Measurements from ENCODE around the gene TEAD1. TPM values are rescaled to one million over a fixed set of nuclear protein-coding genes. Genes with fewer than 3 reads are reported as not detected.
A peak's percentile ranks its signal among the peaks of the same experiment; 100 is the strongest.

TEAD1 gene
- polyA plus RNA-seq, 1 experiment: 113 TPM

DNA sequence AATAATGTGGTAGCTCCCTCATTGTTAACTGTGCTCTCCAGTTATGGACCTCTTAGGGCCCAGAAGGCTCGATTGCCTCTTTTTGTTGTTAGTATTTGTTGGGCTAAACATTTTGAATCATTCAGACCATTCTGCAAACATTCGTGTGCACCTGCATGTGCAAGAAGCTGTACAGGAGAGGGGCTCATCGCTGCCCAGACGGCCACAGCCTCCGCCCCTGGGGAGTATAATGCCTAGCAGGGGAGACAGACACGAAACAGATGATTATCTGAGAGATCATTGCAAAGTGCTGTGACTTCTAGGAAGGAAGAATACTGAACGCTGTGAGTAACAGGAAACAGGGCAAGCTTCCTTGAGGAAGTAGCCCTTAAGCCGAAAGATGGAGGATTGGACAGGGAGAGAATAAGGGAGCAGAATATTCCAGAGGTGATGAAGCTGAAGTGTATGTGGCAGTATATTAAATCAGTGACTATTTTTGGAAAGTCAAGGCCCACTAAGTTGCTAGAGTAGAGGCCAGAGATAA lies 211.6 kb downstream of the TEAD1 start:
- no peaks in the 10 kb centered on the region; the same call in 1 of the 2 replicates for H3K9me3 ChIP-seq (ENCODE audit: control insufficient read depth, insufficient read depth, low read length)
- CTCF ChIA-PET: interaction anchor here (1.0 to 1.1 kb wide), 2 partner anchors 555 to 597 kb away, joined by 3 to 4 read pairs; no protein-coding TSS in a partner anchor
- TF ChIP-seq, protein P1, sequence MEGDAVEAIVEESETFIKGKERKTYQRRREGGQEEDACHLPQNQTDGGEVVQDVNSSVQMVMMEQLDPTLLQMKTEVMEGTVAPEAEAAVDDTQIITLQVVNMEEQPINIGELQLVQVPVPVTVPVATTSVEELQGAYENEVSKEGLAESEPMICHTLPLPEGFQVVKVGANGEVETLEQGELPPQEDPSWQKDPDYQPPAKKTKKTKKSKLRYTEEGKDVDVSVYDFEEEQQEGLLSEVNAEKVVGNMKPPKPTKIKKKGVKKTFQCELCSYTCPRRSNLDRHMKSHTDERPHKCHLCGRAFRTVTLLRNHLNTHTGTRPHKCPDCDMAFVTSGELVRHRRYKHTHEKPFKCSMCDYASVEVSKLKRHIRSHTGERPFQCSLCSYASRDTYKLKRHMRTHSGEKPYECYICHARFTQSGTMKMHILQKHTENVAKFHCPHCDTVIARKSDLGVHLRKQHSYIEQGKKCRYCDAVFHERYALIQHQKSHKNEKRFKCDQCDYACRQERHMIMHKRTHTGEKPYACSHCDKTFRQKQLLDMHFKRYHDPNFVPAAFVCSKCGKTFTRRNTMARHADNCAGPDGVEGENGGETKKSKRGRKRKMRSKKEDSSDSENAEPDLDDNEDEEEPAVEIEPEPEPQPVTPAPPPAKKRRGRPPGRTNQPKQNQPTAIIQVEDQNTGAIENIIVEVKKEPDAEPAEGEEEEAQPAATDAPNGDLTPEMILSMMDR (IDR thresholded peaks at IDR 0.05; ENCODE audit: low read depth, low read length): no peak
- POLR2A ChIA-PET: interaction anchor here (0.7 kb wide), 1 partner anchor 198 kb away, joined by 9 read pairs; no protein-coding TSS in a partner anchor
- no peak overlapping the region for H3K4me3 ChIP-seq (ENCODE audit: low read depth, low read length)
- H3K27me3 ChIP-seq (ENCODE audit: control insufficient read depth, insufficient read depth, low read length): no peaks in the 10 kb centered on the region
- H3K27ac ChIP-seq (ENCODE audit: low read depth, low read length): no peak overlapping the region
- no peak for DNase-seq (ENCODE audit: low read depth, low spot score)

DNA sequence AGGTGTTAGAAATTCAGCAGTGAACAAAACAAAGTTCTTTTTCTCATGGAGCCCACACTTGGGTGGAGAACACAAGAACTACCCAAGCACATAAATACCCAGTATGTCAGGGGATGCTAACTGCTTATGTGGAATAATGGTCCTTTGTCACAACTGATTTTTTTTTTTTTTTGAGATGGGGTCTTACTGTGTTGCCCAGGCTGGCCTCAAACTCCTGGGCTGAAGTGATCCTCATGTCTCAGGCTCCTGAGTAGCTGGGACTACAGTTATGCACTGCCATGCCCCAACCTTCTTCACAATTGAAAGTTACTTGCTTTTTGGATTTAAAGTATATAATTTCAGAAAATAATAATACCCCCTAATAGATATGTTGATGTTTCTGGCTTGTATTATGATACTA lies 212.3 kb downstream of the TEAD1 start:
- Histone ChIP-seq H3K4me3 (ENCODE audit: low read depth, low read length) (no peak overlapping the region), H3K27me3 (ENCODE audit: control insufficient read depth, insufficient read depth, low read length) (no peaks in the 10 kb centered on the region), H3K27ac (ENCODE audit: low read depth, low read length) (no peak overlapping the region), H3K9me3 (ENCODE audit: control insufficient read depth, insufficient read depth, low read length) (no peaks in the 10 kb centered on the region; the same call in 1 of the 2 replicates)
- DNase-seq (ENCODE audit: low read depth, low spot score): no peak
- TF ChIP-seq, protein P1 (IDR thresholded peaks at IDR 0.05; ENCODE audit: low read depth, low read length): no peak
- ChIA-PET CTCF (interaction anchor here (1.0 to 1.1 kb wide), 2 partner anchors 555 to 598 kb away, joined by 3 to 4 read pairs; no protein-coding TSS in a partner anchor), POLR2A (no interaction called here)

DNA sequence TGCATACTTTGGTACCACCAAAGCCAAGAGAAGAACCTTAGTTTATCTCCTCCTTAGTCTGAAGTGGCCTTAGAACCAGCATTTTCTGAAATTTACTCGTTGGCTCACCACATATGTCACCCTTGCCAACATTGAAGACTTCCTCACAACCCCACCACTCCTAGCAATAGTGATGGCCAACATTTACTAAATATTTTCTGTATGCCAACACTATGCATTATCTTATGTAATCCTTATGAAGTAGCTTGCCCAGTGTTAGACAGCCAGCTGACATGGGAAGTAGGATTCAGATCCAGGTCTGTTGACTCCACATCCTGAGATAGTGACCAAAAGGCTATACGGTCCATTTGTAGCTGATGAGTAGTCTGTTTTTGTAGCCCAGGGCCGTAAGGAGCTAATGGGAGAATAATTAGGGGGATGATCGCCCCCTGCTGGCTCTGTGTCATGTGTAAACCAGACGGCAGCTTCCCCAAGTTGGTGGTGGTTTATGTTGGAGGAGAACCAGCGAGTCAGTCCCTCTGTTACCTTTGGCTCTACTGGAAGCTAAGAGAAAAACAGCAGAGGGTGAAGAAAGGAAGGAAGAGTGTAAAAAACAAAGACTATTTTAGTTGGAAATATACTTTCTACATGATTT lies 214.4 kb downstream of the TEAD1 start:
- H3K27me3 ChIP-seq (ENCODE audit: control insufficient read depth, insufficient read depth, low read length): no peaks in the 10 kb centered on the region
- TF ChIP-seq, protein P1 (IDR thresholded peaks at IDR 0.05; ENCODE audit: low read depth, low read length): peak; percentile 80
- ChIA-PET POLR2A (interaction anchor here (0.6 to 1.1 kb wide), 6 partner anchors 11 to 558 kb away, joined by 3 to 7 read pairs (median 3); no protein-coding TSS in a partner anchor), CTCF (interaction anchor here (0.6 to 3.5 kb wide), 37 partner anchors 9 to 602 kb away, joined by 3 to 29 read pairs (median 4); no protein-coding TSS in a partner anchor)
- H3K4me3 ChIP-seq (ENCODE audit: low read depth, low read length): no peak overlapping the region
- no peaks in the 10 kb centered on the region for H3K9me3 ChIP-seq (ENCODE audit: control insufficient read depth, insufficient read depth, low read length)
- peak; percentile 81 for DNase-seq (ENCODE audit: low read depth, low spot score)
- peak overlapping the region; percentile 74 for H3K27ac ChIP-seq (ENCODE audit: low read depth, low read length)

DNA sequence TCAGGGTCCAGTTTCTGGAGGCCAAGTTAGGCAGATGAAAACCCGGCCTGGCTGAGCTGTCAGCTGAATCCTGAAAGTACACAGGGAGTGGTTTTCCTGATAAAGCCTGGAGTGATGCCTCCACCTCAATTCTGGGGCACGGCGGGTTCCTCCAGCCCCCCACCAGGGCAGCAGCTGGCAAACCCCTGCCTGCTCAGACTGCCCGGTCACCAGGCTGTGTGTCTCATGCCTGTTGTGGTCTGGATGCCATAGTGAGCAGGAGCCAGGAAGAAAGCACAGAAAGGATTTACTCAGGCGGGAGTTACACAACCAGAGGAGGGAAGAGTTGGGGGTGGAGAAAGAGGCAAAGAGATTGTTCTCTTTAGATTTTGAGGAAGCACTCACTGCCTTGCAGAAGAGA lies 215.0 kb downstream of the TEAD1 start:
- H3K27ac ChIP-seq (ENCODE audit: low read depth, low read length): peak overlapping the region; percentile 74
- TF ChIP-seq, protein P1 (IDR thresholded peaks at IDR 0.05; ENCODE audit: low read depth, low read length): no peak
- H3K4me3 ChIP-seq (ENCODE audit: low read depth, low read length): no peak overlapping the region
- DNase-seq (ENCODE audit: low read depth, low spot score): no peak
- H3K9me3 ChIP-seq (ENCODE audit: control insufficient read depth, insufficient read depth, low read length): no peaks in the 10 kb centered on the region
- ChIA-PET CTCF (interaction anchor here (0.6 to 3.5 kb wide), 33 partner anchors 9 to 602 kb away, joined by 3 to 29 read pairs (median 4); no protein-coding TSS in a partner anchor), POLR2A (interaction anchor here (0.6 to 1.4 kb wide), 4 partner anchors 10 to 209 kb away, joined by 3 to 4 read pairs (median 4); no protein-coding TSS in a partner anchor)
- no peaks in the 10 kb centered on the region for H3K27me3 ChIP-seq (ENCODE audit: control insufficient read depth, insufficient read depth, low read length)

DNA sequence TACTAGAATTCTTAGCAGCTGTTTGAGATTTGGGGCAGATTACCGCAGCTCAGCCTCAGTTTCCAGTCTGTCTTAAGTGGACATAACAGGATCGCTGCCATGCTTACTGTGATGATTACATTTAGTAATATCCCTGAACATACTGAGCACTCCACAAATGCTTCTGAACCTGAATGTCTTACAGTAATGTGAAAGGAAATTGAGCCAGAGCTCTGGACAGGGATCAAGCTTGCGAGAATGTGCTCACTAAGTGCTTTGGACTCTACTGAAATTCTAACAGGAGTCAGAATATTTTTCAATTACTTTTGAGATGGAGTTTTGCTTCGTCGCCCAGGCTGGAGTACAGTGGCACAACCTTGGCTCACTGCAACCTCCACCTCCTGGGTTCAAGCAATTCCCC lies 216.3 kb downstream of the TEAD1 start:
- POLR2A ChIA-PET: interaction anchor here (1.4 kb wide), 1 partner anchor 26 kb away, joined by 4 read pairs; no protein-coding TSS in a partner anchor
- Histone ChIP-seq H3K27ac (ENCODE audit: low read depth, low read length) (no peak overlapping the region), H3K9me3 (ENCODE audit: control insufficient read depth, insufficient read depth, low read length) (no peaks in the 10 kb centered on the region), H3K27me3 (ENCODE audit: control insufficient read depth, insufficient read depth, low read length) (no peaks in the 10 kb centered on the region), H3K4me3 (ENCODE audit: low read depth, low read length) (no peak overlapping the region)
- TF ChIP-seq, protein P1 (IDR thresholded peaks at IDR 0.05; ENCODE audit: low read depth, low read length): no peak
- no peak for DNase-seq (ENCODE audit: low read depth, low spot score)
- CTCF ChIA-PET: interaction anchor here (1.9 to 3.5 kb wide), 5 partner anchors 23 to 602 kb away, joined by 8 to 29 read pairs (median 22); no protein-coding TSS in a partner anchor

Measured in AG04450 (cell line).